PC-3 (cell line): ENCODE results near the gene FAM163B.

Source experiments
- CTCF ChIP-seq: fragments of 300-600 bp; sonication (generic); conservative IDR thresholded peaks from 2 replicates; pipeline ENCODE4 v1.5.1; 2017; ENCODE audit warnings: antibody characterized with exemption, low read depth, mild to moderate bottlenecking, low read length
- EZH2 ChIP-seq: fragments of 300-600 bp; sonication (generic); IDR thresholded peaks from one replicate; pipeline ENCODE4 v1.6.1; 2017; ENCODE audit warnings: antibody characterized with exemption, mild to moderate bottlenecking, low read length; ENCODE audit not compliant: unreplicated experiment

- no peak for TF ChIP-seq CTCF
- TF ChIP-seq EZH2, result no peak
Observed at GRCh38 chr9:133632806-133633680, 23.9 kb upstream of the FAM163B start.
